GM21529 (cell line): ENCODE data around the gene NANS.
"Not testable (repeated sequence)": the region's sequence is repeated elsewhere in the genome, so short reads cannot be mapped to it uniquely, and the experiment has no call there.

ENCODE experiments used
- ATAC-seq: cut with Tn5 transposase; IDR thresholded peaks from one replicate; pipeline ENCODE4 v1.9.1; 2021; ENCODE audit not compliant: unreplicated experiment

NANS gene, protein sequence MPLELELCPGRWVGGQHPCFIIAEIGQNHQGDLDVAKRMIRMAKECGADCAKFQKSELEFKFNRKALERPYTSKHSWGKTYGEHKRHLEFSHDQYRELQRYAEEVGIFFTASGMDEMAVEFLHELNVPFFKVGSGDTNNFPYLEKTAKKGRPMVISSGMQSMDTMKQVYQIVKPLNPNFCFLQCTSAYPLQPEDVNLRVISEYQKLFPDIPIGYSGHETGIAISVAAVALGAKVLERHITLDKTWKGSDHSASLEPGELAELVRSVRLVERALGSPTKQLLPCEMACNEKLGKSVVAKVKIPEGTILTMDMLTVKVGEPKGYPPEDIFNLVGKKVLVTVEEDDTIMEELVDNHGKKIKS

GRCh38 chr9:98056269-98057137 is at the start of gene NANS:
NANS (plus strand) TSS chr9:98056732; CDS start chr9:98056809, 77 bp downstream.
- peak; percentile 96 for ATAC-seq

DNA sequence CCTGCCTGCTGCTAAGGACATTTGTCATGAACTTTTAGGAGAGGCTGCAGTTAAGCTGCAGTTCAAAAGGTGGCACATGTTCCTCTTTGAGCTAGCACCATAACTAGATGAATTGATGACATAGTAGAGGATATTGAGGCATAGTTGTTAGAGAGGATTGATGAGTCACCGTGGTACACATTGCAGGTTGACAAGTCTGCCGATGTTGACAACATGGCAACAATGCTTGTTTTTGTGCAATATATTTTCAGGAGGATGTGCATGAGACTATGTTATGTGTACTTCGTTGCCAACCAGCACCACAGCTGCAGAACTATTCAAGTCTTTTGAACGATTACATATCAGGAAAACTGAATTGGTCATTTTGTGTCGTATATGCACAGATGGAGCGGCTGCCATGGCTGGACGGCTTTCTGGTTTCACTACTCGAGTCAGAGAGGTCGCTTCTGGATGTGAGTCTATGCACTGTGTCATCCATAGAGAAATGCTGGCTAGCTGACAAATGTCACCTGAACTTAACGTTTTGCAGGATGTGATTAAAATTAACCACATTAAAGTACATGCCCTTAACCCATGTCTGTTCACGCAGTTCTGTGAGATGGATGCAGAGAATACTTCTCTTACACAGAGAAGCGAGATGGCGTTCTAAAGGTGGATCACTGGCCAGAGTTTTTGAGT is 49.1 kb upstream of the NANS start:
- ATAC-seq, result no peak

GRCh38 chr9:98008764-98009163 is 47.8 kb upstream of the NANS start:
- no peak for ATAC-seq

GRCh38 chr9:98009437-98009836 is 47.1 kb upstream of the NANS start:
- ATAC-seq, result no peak

DNA sequence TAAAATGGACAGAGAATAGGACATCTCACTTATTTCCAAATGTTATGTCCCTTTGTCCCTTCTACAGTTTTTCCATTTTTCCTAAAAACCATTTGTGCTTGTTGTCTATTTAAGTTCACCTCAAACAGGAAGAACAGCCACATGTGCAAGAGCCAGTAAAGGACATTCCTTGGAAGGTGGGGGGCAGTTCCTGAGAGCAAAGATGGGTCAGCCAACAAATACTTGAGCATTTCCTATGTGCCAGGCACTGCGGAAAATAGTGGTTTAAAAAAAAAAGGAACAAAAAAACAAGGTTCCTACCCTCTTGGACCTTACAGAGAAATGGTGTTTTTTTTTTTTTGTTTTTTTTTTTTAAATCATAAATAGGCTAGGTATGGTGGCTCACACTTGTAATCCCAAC is 46.6 kb upstream of the NANS start:
- ATAC-seq, result no peak

GRCh38 chr9:98010445-98010844 is 46.1 kb upstream of the NANS start:
- ATAC-seq, result peak; percentile 97

GRCh38 chr9:98011122-98011521 is 45.4 kb upstream of the NANS start:
- ATAC-seq, result no peak

DNA sequence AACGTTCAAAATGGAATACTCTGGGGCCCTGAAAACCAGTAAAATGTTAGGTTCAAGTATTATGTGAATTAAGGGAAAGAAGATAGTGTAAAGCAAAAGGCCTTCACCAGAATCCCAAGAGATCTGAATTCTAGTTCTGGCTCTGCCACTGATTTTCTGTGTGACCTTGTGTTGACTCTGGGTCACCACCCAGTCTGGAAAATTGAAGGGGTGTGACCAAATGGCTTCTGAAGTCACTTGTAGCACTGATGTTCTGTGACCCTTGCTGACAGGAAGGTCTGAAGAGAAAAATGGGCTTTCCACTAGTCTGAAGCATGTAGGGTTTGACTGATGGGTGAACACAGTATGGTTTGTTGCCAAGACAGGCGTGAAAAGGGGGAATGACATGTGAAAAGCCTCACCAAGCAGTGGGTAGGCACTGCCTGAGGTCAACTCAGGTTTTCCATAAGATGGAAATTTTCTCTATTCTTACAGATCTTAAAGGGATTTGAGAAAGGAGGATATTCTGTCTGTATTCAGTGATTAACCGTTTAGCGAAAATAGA is 40.3 kb upstream of the NANS start:
- ATAC-seq, result no peak

GRCh38 chr9:98017306-98017705 is 39.2 kb upstream of the NANS start:
- no peak for ATAC-seq

DNA sequence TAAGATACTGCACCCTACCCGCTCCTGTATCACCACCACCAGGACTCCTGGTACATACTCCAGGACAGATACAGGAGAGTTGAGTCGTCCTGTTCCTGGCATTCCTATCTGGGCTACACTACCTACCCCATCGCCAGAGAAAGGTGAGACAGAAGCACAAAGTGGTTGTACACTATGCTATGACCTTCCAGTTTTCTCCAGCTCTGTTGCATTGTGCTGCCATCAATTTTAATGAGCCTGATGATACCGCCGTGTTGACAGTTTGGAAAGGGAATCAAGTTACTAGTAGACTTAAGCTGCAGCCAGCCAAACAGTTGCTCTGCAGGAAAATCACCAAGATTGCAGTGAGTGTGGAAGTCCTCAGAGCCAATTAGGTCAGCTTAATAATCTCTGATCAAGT is 38.2 kb upstream of the NANS start:
- ATAC-seq, result no peak

GRCh38 chr9:98019098-98019497 is 37.4 kb upstream of the NANS start:
- no peak for ATAC-seq

GRCh38 chr9:98019869-98020268 is 36.7 kb upstream of the NANS start:
- ATAC-seq, result not testable (repeated sequence)

GRCh38 chr9:98020476-98021145 is 35.9 kb upstream of the NANS start:
- no peak for ATAC-seq

DNA sequence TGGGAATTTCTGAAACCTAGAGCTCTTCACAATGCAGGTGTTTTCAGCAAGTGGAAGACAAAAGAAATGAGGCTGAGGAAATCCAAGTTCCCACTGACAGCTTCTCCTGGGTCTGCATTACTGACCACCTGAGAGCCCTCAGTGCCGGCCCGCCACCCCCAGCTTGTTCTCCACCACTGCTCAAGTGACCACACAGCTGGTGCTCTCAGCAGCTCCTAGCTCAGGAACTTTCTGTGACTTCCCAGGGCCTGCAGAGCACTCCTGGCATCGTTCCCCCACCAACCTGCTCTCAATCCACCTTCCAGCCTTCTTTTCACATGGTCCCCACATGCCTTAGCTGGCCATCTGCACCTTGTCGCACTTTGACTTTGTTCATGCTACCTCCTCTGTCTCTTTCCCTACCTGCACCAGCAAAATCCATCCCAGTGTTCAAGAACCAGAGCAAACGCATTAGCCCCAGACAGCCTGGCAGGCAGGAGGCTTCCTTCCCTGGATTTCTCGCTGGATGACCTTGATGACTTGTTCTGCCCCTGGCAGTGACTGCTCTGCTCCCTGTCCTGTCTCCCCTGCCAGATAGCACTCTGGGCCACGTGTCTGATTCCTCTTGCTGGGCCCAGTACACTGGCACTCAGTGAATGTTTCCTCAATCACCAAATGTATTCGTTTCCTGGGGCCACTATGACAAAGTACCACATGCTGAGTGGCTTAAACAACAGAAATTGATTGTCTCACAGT is 35.1 kb upstream of the NANS start:
- ATAC-seq, result no peak

DNA sequence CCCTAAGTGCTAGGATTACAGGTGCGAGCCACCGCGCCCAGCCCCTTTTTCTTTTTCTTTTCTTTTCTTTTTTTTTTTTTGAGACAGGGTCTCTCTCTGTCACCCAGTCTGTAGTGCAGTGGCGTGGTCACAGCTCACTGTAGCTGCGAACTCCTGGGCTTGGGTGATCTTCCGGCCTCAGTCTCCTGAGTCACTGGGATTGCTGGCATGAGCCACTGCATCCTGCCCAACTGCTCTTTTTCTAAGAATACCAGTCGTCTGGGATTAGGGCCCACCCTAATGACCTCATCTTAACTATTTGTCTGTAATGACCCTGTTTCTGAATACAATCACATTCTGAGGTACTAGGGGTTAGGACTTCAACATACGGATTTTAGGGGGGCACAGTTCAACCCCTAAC is 34.1 kb upstream of the NANS start:
- no peak for ATAC-seq

DNA sequence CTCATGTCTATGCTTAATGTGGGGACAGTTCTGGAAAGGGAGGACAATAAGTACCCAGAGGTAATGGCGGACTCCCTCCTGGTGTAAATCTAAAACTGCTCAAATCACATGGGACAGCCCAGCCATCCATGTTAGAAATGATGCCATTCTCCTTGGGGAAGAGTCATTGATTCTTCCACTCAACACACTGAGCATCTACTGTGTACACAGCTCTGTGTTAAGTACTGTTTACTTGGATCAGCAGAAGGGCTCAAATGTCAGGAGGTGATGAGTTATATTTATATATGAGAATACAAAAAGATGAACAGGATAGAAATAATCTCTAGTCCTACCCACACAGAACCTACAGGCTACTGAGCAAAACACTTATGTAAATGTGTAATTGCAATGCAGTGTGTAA is 31.8 kb upstream of the NANS start:
- no peak for ATAC-seq

- ATAC-seq, result no peak
These were observed 25.4 kb upstream of the NANS start for GRCh38 chr9:98031169-98031568.

- no peak for ATAC-seq
These were observed 24.6 kb upstream of the NANS start for GRCh38 chr9:98031935-98032334.

DNA sequence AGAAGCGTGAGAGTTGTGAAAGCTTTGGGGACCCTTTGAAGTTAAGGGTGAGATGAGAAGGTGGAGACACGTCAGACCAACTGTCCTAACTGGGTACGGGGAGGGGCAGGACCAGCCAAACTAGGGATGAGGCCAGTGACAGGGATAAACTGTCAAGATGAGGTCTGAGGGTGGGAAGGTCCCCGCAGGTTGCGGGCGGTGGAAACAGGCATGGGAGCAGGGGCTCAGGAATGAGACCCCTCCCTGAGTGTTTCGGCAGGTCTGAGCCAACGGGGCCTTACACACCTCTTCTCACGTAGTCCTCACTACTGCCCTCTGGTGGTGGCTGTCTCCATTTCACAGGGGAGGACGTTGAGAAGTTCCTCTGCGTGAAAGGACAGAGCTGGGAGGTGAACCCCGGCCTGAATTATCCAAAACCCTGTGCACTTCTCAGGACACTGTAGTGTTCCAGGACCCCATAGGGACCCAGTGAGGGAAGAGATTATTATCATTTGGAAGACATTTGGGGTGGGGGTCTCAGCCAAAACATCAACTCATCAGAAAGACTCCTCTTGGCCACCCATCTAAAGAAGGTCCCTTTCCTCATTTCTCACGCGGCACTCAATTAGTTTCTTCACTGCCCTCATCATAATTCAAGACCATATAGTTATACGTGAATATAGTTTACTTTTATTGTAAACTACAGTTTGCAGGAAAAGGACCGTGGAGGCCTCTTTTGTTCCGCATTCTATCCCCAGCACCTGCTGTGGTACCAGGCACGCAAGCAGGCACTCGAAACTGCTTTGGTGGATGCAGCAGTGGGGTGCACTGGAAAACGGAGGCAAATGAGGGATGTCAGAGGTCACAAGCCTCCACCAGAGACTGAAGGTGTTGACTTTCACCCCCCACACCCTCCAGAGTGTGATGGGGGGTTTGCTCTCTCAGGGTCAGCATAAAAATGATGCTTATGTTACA is 21.7 kb upstream of the NANS start:
- peak; percentile 49 for ATAC-seq
